Natural killer cell (primary cell): ENCODE data around the gene TYROBP. TPM values are rescaled to one million over a fixed set of nuclear protein-coding genes. Genes with fewer than 3 reads are reported as not detected.

ENCODE experiments used
- ATAC-seq, 3 donors: fragments of 150-1000 bp in 2 of 3; fragments of 200-7000 bp in 1 of 3; cut with Tn5 transposase; 1 replicate in 1 of 3; 2 replicates in 2 of 3; pipeline ENCODE4 v1.10.0; 2021; ENCODE audit warnings: mild to moderate bottlenecking in 2 of 3, moderate library complexity in 2 of 3
- DNase-seq, 2 donors: peaks; one replicate each; pipeline versions ENCODE4 v3.0.0 to v3.0.0-alpha.2; 2013 to 2021; ENCODE audit warnings: mixed read lengths in 1 of 2
- H3K27ac ChIP-seq: one replicate; pipeline ENCODE4 v1.5.1; 2013; ENCODE audit warnings: mild to moderate bottlenecking, low read length
- H3K27me3 ChIP-seq: one replicate; pipeline ENCODE4 v1.6.1; 2013; ENCODE audit warnings: low read length; ENCODE audit not compliant: control insufficient read depth, insufficient read depth
- H3K36me3 ChIP-seq: one replicate; pipeline ENCODE4 v1.6.1; 2013; ENCODE audit warnings: low read length; ENCODE audit not compliant: control insufficient read depth, insufficient read depth
- H3K4me1 ChIP-seq: one replicate; pipeline ENCODE4 v1.6.1; 2013; ENCODE audit warnings: low read length; ENCODE audit not compliant: control insufficient read depth, insufficient read depth
- H3K4me3 ChIP-seq: one replicate; pipeline ENCODE4 v1.5.1; 2013; ENCODE audit warnings: low read length
- H3K9me3 ChIP-seq: one replicate; pipeline ENCODE4 v1.6.1; 2013; ENCODE audit warnings: low read length; ENCODE audit not compliant: control insufficient read depth, insufficient read depth
- H3K27ac Mint-ChIP-seq, 2 donors: one replicate each; pipeline ENCODE4 v1.8.0; 2022; ENCODE audit warnings: mild to moderate bottlenecking in 2 of 2, mixed read lengths in 2 of 2, moderate library complexity in 1 of 2
- H3K27me3 Mint-ChIP-seq, 2 donors: one replicate each; pipeline ENCODE4 v1.8.0; 2022; ENCODE audit warnings: low read depth in 2 of 2, mixed read lengths in 2 of 2
- H3K36me3 Mint-ChIP-seq: one replicate; pipeline ENCODE4 v1.8.0; 2022; ENCODE audit warnings: mixed read lengths
- H3K4me1 Mint-ChIP-seq, 2 donors: one replicate each; pipeline ENCODE4 v1.8.0; 2022; ENCODE audit warnings: mixed read lengths in 2 of 2
- H3K4me3 Mint-ChIP-seq: one replicate; pipeline ENCODE4 v1.8.0; 2022; ENCODE audit warnings: mild to moderate bottlenecking, moderate library complexity, mixed read lengths
- H3K9me3 Mint-ChIP-seq, 2 donors: one replicate each; pipeline ENCODE4 v1.8.0; 2022; ENCODE audit warnings: mixed read lengths in 2 of 2
- CTCF ChIP-seq: fragments of 200-600 bp; IDR thresholded peaks from one replicate; pipeline ENCODE4 v1.8.0; 2022; ENCODE audit warnings: antibody characterized with exemption
- WGBS: methylation state at CpG from one replicate; pipeline ENCODE4 v1.1.7; 2013; ENCODE audit warnings: missing lambda C conversion rate; ENCODE audit not compliant: insufficient coverage; 5-methylcytosine and 5-hydroxymethylcytosine counted together
- intact Hi-C: fragments of 100-400 bp; cut with micrococcal nuclease; formaldehyde crosslinking; loops from one replicate; pipeline ENCODE4 v1.14.2; 2022
- total RNA-seq, 4 donors: library from RNA; stranded (reverse); fragments of 120-200 nt in 1 of 4; gene quantifications; one replicate each; pipeline versions ENCODE4 v1.2.3 to v1.2.4, GENCODE V29; 2013 to 2022

The TYROBP gene
- total RNA-seq, 3 donors from 2014 or later (not counting 1 experiment from before 2014, with no cell fraction given), result 439 to 494 (median 469) TPM

GRCh38 chr19:35919306-35919705 is 11.2 kb upstream of the TYROBP start:
- Histone ChIP-seq H3K9me3 (no peaks in the 10 kb centered on the region), H3K4me3 (no peak overlapping the region), H3K36me3 (no peaks in the 10 kb centered on the region), H3K27me3 (no peaks in the 10 kb centered on the region), H3K4me1 (no peaks in the 10 kb centered on the region), H3K27ac (no peak overlapping the region)
- Mint-ChIP-seq H3K36me3 (no peaks in the 10 kb centered on the region), H3K9me3 (no peaks in the 10 kb centered on the region), H3K27me3 (no peaks in the 10 kb centered on the region), H3K4me3 (no peak overlapping the region), H3K4me1 (peaks cover 0 to 5% of the 10 kb centered on the region in 2 donors), H3K27ac (no peak overlapping the region)
- WGBS, result 93% methylated on average over 9 of the region's 11 CpGs
- intact Hi-C loops, result no loop called here
- ATAC-seq (no peak), DNase-seq (no peak)
- no peak for TF ChIP-seq CTCF

- WGBS, result 60% methylated on average over 1 of the region's 3 CpGs
- intact Hi-C loops, result no loop called here
- no peak for DNase-seq
- no peaks in the 10 kb centered on the region for H3K27me3 ChIP-seq
- no peaks in the 10 kb centered on the region for H3K36me3 ChIP-seq
- no peaks in the 10 kb centered on the region for H3K36me3 Mint-ChIP-seq
- TF ChIP-seq CTCF, result no peak
- H3K27ac ChIP-seq, result no peak overlapping the region
- H3K27me3 Mint-ChIP-seq, result no peaks in the 10 kb centered on the region
- no peaks in the 10 kb centered on the region for H3K9me3 ChIP-seq
- no peaks in the 10 kb centered on the region for H3K9me3 Mint-ChIP-seq
- peaks cover 0 to 5% of the 10 kb centered on the region in 2 donors for H3K4me1 Mint-ChIP-seq
- H3K4me1 ChIP-seq, result peaks cover 10% of the 10 kb centered on the region
- no peak for ATAC-seq
- no peak overlapping the region for H3K4me3 Mint-ChIP-seq
- H3K4me3 ChIP-seq, result no peak overlapping the region
- H3K27ac Mint-ChIP-seq, result no peak overlapping the region
Measured at GRCh38 chr19:35915443-35915842, 7.3 kb upstream of the TYROBP start.

GRCh38 chr19:35913589-35913988 is 5.5 kb upstream of the TYROBP start:
- 59% methylated on average over 7 of the region's 7 CpGs for WGBS
- H3K4me3 Mint-ChIP-seq, result no peak overlapping the region

More at GRCh38 chr19:35913589-35913988, 5.5 kb upstream of the TYROBP start:
- Mint-ChIP-seq H3K36me3 (no peaks in the 10 kb centered on the region), H3K27me3 (no peaks in the 10 kb centered on the region), H3K27ac (no peak overlapping the region), H3K4me1 (peaks cover 13 to 18% of the 10 kb centered on the region in 2 donors), H3K9me3 (no peaks in the 10 kb centered on the region)
- TF ChIP-seq CTCF, result no peak
- H3K27ac ChIP-seq, result no peak overlapping the region
- no peak overlapping the region for H3K4me3 ChIP-seq
- no peaks in the 10 kb centered on the region for H3K9me3 ChIP-seq
- H3K36me3 ChIP-seq, result no peaks in the 10 kb centered on the region
- ATAC-seq, result no peak
- DNase-seq, result no peak
- H3K4me1 ChIP-seq, result peaks cover 29% of the 10 kb centered on the region
- H3K27me3 ChIP-seq, result no peaks in the 10 kb centered on the region
- intact Hi-C loops, result no loop called here
